ENCODE results near the gene CNKSR1. TPM values are rescaled to one million over a fixed set of nuclear protein-coding genes. Genes with fewer than 3 reads are reported as not detected.

Gene CNKSR1
- total RNA-seq, 1 experiment from 2014 or later, result 35.5 TPM

DNA sequence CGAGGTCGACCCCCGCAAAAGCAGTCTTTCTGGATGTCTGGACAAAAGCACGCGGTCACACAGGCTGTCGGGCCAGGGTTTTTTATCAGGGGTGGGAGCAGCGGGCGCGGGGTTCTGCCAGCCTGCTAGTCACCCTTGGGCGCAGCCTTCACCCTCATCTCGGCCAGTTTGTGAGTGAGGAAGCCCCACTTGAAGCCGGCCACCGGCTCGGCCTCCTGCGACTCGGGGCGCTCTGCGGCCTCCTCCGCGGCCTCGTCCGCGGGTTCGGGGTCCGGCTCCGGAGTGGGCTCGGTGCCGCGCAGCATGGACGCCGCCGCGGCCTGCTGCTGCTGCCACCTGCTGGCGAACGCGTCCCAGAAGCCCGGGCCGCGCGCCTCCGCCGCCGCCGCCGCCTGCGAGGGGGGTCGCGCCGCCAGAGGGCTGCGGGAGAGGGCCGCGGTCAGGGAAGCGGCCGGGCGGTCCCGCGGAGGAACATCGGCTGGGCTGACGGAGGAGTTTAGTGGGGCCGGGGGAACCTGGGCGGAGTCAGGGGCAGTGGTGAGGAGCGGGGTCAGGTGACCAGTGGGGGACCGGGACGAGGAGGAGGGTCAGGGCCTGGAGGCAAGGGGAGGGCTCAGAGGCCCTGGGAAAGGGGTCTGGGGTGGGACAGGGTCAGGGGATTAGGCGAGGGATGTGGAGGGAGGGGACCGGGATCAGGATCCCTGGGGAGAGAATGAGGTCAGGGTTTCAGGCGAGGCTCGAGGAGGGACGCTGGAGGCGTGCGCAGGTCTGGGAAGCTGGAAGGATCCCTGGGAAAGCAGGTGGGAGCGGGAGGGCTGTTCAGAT is 13.0 kb upstream of the CNKSR1 start:
- no peaks in the 10 kb centered on the region for H3K36me3 Mint-ChIP-seq (ENCODE audit: insufficient read depth, unreplicated experiment)
- H3K27ac Mint-ChIP-seq (ENCODE audit: low read depth, unreplicated experiment), result no peak overlapping the region
- peak overlapping the region; percentile 64 for H3K4me3 Mint-ChIP-seq (ENCODE audit: unreplicated experiment)
- H3K4me1 Mint-ChIP-seq (ENCODE audit: insufficient read depth, unreplicated experiment), result no peaks in the 10 kb centered on the region
- TF ChIP-seq, protein P1, sequence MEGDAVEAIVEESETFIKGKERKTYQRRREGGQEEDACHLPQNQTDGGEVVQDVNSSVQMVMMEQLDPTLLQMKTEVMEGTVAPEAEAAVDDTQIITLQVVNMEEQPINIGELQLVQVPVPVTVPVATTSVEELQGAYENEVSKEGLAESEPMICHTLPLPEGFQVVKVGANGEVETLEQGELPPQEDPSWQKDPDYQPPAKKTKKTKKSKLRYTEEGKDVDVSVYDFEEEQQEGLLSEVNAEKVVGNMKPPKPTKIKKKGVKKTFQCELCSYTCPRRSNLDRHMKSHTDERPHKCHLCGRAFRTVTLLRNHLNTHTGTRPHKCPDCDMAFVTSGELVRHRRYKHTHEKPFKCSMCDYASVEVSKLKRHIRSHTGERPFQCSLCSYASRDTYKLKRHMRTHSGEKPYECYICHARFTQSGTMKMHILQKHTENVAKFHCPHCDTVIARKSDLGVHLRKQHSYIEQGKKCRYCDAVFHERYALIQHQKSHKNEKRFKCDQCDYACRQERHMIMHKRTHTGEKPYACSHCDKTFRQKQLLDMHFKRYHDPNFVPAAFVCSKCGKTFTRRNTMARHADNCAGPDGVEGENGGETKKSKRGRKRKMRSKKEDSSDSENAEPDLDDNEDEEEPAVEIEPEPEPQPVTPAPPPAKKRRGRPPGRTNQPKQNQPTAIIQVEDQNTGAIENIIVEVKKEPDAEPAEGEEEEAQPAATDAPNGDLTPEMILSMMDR (IDR thresholded peaks at IDR 0.05; ENCODE audit: unreplicated experiment), result peak; percentile 78
- ChIA-PET POLR2A (interaction anchor here (1.0 to 1.1 kb wide), 2 partner anchors 56 to 123 kb away, joined by 3 read pairs; no protein-coding TSS in a partner anchor), CTCF (interaction anchor here (0.6 to 2.0 kb wide), 13 partner anchors 10 to 272 kb away, joined by 3 to 7 read pairs (median 3); partner anchors contain the start of genes CD52 and CEP85)
- no TSS peak for BruUV-seq (replicated peaks)
- no peaks in the 10 kb centered on the region for H3K9me3 Mint-ChIP-seq (ENCODE audit: unreplicated experiment)
- no peak for DNase-seq (ENCODE audit: unreplicated experiment)
- H3K27me3 Mint-ChIP-seq (ENCODE audit: insufficient read depth, unreplicated experiment), result no peaks in the 10 kb centered on the region
- intact Hi-C loops (cut with micrococcal nuclease), result loop anchor here (1.0 to 2.0 kb wide), 2 partner anchors 59 to 127 kb away; no protein-coding TSS in a partner anchor

DNA sequence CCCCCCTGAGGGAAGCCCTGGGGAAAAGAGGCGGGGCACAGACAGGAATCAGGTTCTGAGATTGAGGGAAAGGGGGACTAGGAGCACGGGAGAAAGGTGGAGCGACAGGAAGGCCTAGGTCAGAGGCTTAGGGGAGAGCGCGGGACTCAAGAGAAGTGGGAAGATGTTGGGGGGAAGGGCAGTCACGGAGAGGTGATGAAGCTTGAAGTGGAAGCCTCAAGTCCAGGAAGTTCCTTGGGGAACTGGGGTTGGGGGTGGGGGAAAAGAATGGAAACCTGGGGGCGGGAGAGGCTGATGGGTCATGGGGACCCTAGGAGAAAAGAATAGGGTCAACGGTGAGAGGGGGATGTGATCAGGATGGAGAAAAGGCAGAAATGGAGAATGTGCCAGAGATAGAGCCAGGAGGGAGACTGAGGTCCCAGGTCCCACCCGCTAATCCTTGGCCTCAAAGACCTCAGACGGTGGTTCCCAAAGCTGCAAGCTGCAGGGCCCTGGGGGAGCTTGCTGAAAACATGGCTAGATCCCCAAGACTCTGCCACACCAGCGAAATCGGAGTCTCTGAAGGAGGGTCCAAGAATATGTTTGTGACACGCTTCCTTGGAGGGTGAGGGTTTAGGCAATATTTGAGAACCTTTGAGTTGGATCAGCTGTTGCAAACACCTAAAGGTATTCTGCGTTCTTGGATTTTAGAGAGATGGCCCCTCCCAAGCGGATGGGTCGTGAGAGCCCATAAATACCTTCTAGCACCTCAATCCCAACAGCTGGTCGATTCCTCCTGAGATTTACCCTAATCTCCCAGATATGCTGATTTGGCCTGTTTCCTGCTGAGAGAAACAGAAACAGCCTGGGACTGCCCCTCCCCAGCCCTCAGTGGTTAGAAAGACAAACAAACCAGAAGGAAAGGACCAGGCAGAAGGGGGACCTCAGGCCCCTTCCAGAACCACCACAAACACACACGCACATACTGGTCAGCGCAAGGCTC is 12.1 kb upstream of the CNKSR1 start:
- ChIA-PET POLR2A (interaction anchor here (0.6 to 1.1 kb wide), 2 partner anchors 12 to 784 kb away, joined by 3 to 6 read pairs; partner anchors contain the start of gene CNKSR1), CTCF (interaction anchor here (0.9 to 2.0 kb wide), 8 partner anchors 9 to 153 kb away, joined by 3 to 7 read pairs (median 3); partner anchors contain the start of genes CD52 and CEP85)
- no peaks in the 10 kb centered on the region for H3K4me1 Mint-ChIP-seq (ENCODE audit: insufficient read depth, unreplicated experiment)
- TF ChIP-seq, protein P1 (IDR thresholded peaks at IDR 0.05; ENCODE audit: unreplicated experiment), result no peak
- intact Hi-C loops (cut with micrococcal nuclease), result loop anchor here (1.0 to 5.0 kb wide), 3 partner anchors 60 to 227 kb away; no protein-coding TSS in a partner anchor
- H3K27me3 Mint-ChIP-seq (ENCODE audit: insufficient read depth, unreplicated experiment), result no peaks in the 10 kb centered on the region
- H3K4me3 Mint-ChIP-seq (ENCODE audit: unreplicated experiment), result peak overlapping the region; percentile 64
- H3K9me3 Mint-ChIP-seq (ENCODE audit: unreplicated experiment), result no peaks in the 10 kb centered on the region
- no peaks in the 10 kb centered on the region for H3K36me3 Mint-ChIP-seq (ENCODE audit: insufficient read depth, unreplicated experiment)
- BruUV-seq (replicated peaks), result no TSS peak
- no peak for DNase-seq (ENCODE audit: unreplicated experiment)
- H3K27ac Mint-ChIP-seq (ENCODE audit: low read depth, unreplicated experiment), result no peak overlapping the region

DNA sequence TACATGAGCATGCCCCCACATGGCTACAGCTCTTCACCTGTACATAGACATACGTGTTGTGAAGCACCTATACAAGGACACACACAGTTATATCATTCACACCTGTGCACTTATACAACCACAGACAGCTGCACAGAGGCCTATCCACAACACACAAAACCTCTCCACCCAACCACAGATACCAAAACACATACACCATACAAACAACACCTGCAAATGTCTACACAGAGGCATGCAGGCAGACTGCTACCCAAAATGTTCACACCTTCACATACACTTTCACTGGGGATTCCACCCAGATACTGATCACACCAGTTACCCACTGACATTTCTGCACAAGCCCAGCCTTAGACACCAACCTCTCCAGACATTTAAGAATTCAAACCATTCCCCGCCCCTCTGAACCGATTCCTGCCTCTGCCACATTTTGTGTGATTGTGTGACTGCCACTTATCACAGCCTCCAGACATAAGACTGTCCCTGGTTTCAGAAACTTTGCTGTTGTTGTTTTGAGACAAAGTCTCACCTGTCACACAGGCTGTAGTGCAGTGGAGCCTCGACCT is 10.5 kb upstream of the CNKSR1 start:
- ChIA-PET CTCF (interaction anchor here (0.7 to 1.3 kb wide), 4 partner anchors 41 to 200 kb away, joined by 3 to 4 read pairs (median 3); no protein-coding TSS in a partner anchor), POLR2A (no interaction called here)
- Mint-ChIP-seq H3K36me3 (ENCODE audit: insufficient read depth, unreplicated experiment) (no peaks in the 10 kb centered on the region), H3K27ac (ENCODE audit: low read depth, unreplicated experiment) (no peak overlapping the region), H3K9me3 (ENCODE audit: unreplicated experiment) (no peaks in the 10 kb centered on the region), H3K4me1 (ENCODE audit: insufficient read depth, unreplicated experiment) (no peaks in the 10 kb centered on the region), H3K27me3 (ENCODE audit: insufficient read depth, unreplicated experiment) (no peaks in the 10 kb centered on the region), H3K4me3 (ENCODE audit: unreplicated experiment) (no peak overlapping the region)
- TF ChIP-seq, protein P1 (IDR thresholded peaks at IDR 0.05; ENCODE audit: unreplicated experiment), result no peak
- no TSS peak for BruUV-seq (replicated peaks)
- intact Hi-C loops (cut with micrococcal nuclease), result loop anchor here (5.0 kb wide), 1 partner anchor 226 kb away; no protein-coding TSS in a partner anchor
- no peak for DNase-seq (ENCODE audit: unreplicated experiment)

Measured in MCF 10A (cell line).